SKM-1 (cell line): ENCODE data around the gene CORO1C.
A peak's percentile ranks its signal among the peaks of the same experiment; 100 is the strongest.

ENCODE experiments used
- DNase-seq: peaks from one replicate; lab custom pipeline; 2025; ENCODE audit not compliant: unreplicated experiment; lab: John Stamatoyannopoulos, UW

Gene CORO1C

DNA sequence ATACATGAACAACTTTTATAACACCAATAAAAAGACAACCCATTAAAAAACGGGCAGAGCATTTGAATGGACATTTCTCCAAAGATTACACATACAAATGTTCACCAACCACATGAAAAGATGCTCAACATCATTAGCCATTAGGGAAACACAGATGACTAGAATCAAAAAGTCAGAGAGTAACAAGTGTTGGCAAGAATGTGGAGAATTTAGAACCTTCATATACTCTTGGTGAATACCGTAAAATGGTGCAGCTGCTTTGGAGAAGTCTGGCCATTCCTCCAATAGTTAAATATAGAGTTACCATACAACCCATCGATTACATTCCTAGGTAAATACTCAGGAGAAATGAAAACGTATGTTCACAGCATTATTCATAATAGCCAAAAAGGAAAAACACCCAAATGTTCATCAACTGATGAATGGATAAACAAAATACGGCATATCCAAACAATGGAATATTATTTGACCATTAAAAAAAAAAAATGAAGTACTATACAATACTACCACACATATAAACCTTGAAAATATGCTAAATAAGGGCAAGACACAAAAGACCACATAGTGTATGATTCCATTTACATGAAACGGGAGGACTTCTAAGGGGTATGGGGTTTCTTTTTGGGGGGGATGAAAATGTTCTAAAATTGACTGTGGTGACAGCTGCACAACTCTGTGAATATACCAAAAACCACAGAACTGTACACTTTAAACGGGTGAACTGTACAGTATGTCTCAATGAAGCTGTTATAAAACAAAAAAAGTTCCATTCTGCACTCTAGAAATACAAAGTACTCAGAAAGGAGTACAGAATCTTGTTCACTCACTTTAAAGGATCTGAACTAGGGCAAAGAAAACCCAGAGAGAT is 3.2 kb downstream of the CORO1C start:
- no peak for DNase-seq

DNA sequence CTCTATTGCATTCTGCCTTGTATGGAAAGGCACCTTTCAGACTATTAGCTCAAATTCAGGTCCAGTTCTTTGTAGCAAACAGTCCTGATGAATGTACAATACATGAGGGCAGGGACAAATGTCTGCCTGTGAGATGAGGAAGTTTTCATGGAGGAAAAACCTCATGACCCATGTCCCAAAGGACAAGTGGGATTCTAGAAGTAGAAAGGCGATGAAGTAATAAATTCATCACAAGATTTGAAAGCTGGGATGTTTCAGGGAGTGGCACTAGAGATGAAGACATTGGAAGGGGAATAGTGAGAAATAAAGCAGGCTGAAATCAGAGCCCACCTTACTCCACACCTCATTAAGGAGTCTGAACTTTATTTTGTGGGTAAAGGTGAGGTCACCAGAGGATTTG is 4.2 kb downstream of the CORO1C start:
- no peak for DNase-seq

DNA sequence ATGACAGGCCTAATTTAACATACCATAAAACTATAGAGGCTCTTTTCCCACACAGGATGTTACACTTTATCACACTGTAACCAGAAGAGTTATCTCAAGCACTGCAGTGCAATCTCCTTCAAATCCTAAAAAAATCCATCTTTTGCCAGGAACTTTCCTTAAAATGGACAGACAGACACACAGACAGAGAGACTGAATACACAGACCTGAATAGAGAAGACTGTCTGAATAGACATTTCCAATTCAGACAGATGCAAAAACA is 6.5 kb downstream of the CORO1C start:
- DNase-seq = no peak

DNA sequence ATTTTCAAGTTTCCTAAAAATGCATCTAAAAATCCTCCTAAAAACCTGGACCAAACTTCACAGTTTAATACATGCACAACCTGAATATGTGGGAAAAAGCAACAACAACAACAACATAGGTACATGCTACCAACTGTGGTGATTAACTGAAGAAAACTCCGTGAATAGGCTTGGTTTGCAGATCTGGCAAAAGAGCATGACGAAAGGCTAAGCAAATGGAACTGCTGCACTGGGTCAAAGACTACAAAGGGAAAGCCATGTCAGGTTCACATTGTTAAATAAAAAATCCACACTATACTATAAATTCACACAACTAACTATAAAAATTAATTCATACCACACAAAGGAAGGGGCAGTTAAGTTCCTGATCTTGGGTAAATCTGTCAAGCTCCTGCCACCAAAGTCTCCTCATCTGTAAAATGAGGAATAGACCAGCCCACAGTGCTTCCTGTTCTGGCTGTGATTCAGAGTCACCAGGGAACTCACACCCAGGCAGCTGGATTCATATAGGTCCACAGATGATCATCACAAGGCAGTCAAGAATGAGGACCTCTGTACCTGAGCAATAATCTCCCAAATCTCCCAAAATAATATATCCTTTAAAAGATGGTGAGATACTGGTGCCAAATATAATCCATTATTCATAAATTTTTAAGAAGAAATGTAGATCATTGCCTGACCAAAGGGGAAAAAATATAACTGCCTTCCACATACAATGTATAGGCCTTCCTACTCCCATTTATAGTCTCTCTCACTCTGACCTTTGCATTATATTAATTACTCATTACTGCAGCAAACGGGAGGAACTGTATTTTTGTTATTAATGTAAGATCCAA is 7.0 kb downstream of the CORO1C start:
- DNase-seq = peak; percentile 23

DNA sequence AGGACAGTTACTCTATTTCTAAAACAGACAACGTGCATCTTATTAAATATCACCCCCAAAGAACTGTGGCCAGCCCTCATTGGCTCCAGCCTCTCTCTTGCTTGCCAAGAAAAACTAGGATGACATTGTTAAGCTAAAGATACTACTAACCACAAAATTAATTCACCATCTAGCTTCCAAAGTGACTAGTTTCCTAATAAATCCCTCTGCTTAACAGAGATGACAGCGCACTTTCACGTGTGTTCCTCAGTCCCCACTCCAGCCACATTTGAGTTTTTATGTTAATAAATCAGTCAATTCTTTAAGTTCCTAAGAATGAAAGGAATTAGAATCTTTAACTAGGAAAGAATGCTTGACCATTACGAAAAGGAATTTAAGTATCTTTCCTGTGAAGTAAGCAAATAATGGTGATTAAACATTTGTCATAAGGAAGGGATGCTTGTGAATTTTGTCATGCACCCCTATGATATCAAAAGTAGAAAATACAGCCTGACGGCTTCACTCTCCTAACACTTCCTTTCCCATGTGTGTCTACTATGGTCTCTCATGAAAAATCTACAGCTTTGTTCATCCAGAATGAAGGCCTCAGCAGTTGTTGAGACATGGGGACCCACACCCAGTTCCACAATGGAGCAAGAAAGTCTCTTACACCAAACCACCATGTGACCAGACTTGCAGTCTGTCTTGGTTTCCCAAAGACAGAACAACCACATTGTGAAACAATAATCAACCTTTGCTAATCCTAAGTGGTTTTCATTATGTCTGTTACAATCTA is 8.1 kb downstream of the CORO1C start:
- DNase-seq = peak; percentile 23

DNA sequence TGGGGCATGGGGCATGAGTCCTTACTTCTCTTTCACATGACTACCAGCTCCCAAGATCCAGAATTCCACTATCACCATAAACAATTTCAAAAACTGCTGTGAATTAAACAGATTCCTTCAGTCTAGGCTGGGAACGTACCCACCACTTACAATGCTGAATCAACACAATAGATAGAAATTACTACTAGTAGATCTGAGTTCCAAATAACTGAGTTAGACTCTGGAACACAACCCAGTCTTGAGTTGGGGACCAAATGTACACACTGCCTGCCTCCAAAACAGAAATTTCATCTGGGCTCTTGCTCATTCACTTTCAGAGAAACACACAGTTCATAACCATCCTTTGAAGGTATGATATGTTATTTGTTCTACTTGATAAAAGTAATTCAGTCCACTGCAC is 8.9 kb downstream of the CORO1C start:
- no peak for DNase-seq

DNA sequence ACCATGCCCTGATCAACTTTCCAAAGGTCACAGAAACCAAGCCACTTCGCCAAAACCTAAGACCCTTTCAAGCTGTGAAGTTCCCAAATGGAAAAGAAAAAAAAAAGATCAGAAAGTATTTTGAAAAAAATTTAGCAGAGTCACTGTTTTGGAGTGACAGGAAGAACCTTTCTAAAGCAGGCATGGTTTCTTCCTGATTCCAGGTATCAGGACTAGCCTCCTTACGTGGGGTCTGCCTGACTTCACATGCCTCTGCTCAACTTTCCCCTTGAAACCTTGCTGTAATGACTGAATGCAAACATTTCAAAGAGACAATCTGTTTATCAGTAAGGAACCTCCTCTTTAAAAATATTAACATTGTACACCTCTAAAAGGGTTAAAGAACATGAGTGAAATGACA is 9.5 kb downstream of the CORO1C start:
- no peak for DNase-seq

DNA sequence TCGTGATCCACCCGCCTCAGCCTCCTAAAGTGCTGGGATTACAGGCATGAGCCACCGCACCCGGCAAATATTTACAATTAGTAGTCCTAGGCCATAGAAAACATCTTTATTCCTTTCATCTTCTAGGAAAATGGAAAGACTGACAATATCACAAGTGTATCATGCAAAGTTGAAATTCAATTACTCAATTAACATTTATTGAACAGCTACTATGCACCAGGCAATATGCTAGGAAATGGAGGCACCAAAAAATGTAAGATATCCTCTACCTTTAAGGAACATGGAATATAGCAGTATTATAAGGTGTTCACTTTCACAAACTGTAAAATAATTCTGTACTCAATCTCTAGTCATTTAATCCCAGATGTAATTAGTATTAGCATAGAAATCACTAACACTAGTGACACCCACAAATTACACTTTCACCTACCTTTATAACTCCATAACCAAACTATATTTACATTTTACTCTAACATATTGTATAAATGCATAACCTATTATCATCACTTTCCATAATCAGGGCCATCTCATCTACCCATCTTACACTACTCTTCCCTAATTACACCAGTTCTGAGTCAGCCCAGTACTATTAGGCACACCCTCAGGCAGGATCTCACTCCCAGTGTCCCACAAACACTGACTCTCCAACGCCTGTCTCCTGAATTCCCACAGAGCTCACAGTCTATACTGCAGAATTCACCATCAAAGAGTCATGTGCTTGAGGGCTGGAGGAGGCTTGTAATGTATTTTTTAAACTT is 10.4 kb downstream of the CORO1C start:
- DNase-seq = no peak

DNA sequence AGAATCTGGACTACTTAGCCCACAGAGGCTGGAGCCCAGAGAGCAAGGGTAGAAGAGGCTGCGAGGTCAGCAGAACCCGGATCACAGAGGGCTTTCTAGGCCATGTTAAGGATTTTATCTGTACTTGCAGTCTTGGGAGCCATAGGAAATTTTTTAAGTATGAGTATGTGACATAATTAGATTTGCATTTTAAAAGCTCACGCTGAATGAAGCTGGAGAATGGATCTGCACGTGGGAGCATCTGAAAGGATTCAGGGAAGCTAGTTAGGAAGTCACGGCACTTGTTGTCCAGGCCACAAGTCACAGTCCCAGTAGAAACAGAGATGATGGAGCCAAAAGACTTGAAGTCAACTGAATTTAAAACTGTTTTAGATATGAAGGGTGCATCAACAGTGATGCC is 14.1 kb downstream of the CORO1C start:
- no peak for DNase-seq

DNA sequence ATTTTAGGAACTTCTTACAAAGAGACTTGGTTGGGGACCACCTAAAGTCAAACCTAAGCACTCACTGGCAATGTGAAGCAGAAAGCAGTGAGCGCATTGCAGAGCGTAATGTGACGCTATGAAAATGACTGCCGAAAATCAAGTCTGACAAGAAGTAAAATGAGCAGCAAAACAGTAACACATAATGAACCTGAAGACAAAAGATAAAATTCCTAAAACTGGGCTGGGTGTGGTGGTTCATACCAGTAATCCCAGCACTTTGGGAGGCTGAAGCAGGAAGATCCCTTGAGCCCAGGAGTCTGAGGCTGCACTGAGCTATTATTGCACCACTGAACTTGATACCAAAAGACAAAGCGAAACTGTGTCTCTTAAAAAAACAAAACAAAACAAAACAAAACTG is 16.5 kb downstream of the CORO1C start:
- DNase-seq = no peak

DNA sequence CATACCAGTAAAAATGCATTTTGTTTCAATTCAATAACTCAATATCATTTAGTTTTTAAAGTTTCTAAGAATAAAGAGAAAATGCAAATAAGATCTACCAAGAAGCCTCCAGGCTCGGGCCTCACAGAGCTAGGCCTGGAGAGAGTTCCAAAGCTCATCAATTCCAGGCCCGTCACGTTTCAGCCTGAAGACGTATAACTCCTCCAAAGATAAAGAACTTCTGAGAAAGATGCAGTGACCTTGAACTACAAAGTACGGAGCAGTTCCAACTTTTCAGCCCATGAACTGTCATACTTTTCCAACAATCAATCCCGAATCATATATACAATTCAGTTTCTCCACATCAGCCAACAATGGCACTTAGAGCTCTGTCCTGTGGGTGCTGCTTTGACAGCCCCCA is 17.8 kb downstream of the CORO1C start:
- DNase-seq = no peak

DNA sequence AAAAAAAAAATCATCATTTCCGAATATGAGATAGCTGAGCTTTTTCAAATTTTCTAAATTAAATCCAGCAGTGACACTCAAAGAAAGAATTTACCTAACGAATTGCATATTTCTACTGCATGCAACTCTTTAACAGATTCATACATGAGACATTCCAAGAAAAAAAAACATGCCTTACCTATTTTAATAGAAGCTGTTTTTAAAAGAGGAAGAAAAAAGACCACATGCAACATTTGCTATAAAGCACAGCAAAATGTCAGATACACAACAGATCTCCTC is 18.5 kb downstream of the CORO1C start:
- DNase-seq = no peak

DNA sequence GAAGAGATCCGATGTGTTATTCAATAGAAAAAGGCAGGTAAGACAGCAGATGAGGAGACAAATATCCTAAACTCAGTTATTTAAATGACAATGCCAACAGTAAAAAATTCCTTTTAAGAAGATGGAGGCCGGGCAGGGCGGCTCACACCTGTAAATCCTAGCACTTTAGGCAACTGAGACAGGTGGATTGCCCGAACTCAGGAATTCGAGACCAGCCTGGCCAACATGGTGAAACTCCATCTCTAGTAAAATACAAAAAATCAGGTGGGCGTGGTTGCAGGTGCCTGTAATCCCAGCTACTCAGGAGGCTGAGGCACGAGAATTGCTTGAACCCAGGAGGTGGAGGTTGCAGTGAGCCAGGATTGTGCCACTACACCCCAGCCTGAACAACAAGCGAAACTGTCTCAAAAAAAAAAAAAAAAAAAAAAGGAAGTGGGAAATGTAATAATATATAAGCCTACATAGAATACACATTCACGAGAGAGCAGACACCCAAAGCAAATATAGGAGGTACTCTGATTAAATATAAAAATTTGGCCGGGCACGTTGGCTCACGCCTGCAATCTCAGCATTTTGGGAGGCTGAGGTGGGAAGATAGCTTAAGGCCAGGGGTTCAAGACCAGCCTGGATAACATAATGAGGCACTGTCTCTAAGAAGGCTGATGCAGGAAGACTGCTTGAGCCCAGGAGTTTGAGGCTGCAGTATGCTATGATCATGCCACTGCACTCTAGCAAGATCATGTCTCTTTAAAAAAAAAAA is 19.0 kb downstream of the CORO1C start:
- DNase-seq = no peak

DNA sequence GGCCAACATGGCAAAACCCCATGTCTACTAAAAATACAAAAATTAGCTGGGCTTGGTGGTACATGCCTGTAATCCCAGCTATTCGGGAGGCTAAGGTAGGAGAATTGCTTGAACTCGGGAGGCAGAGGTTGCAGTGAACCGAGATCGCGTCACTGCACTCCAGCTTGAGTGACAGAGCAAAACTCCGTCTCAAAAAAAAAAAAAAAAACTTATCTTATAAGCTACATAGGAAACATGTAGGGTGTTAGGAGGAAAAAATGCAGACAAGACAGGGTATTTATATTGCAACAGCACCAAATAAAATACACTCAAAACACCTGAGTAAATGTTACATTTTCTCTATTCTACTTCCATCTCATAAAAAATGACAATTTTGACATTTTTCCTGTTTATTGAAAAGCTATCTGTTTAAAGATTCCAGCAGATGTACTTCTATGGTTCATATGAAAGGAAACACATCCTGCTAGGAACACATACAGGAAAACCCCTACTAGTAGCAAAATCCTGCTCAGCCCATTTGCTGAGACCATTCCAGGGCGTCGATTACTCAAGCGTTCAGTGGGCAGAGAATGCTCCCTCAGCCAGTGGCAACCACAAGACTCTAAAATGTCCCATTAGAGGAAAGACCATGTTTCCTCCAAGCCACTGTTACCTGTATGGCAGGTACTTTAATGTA is 19.7 kb downstream of the CORO1C start:
- no peak for DNase-seq

DNA sequence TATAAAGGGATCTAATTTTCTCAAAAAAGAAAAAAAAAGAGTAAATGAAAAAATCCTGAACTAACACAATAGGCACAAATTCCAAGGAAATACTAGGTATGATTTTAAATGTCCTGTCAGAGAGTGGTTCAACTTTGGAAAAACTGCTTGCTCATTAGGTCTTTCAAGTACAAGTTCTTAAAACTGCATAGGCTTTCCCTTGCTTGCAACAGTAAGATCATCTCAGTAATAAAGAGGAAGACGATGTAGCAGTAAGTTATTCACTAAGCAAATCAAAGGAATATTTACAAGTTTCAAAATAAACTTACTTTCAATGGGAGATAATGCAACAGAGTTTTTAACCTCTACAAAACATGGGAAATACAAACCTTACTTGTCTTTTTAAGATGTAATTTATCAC is 21.6 kb downstream of the CORO1C start:
- DNase-seq = no peak

DNA sequence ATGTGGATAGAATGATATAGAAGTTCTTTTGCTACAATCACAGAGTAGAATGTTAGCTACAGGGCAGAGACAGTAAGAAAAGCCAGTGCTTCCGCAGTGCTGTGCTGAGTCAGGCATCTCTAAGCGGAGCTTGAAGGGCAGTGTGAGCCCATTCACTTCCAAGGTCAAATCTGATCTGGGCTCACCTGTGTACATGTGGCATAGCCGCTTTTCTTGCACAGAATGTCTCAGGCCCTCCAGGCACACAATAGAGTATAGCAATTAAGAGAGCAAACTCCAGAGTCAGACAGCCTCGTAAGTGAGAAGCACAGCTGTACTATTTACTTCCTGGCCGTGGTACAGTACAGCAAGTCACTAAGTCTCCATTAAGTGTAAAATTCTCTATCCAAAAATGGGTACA is 26.8 kb downstream of the CORO1C start:
- no peak for DNase-seq

DNA sequence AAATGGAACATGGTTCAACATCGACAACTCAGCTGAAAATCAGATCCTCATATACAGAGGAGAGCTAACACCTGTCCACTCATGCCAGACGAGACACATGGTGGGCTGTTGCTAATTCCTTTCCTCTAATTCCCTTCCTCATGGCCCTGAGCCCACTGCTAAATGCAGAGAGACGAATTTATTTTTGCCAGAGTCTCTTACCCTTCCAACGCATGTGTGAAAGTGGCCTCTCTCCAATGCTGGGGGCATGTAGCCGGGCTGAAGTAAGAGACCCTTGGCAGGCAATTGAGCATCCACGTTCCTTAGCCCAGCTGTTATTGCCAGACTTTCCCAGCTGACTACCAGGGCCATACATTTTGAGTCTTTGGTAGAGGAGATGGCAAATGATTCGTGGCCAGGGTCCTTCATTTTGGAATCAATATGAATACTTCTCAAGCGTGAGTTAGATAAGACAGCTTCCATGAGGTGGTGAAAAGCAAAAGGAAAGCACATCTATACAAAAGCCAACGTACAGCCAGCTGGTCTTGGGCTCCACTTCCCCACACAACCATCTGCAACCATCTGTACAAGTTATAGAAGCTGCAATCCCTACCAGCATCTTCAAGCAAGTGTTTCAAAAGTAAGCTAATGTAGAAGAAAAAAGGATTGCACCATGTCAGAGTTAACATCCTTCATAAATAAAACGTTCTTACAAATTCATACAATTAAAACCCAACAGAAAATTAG is 28.6 kb downstream of the CORO1C start:
- no peak for DNase-seq

DNA sequence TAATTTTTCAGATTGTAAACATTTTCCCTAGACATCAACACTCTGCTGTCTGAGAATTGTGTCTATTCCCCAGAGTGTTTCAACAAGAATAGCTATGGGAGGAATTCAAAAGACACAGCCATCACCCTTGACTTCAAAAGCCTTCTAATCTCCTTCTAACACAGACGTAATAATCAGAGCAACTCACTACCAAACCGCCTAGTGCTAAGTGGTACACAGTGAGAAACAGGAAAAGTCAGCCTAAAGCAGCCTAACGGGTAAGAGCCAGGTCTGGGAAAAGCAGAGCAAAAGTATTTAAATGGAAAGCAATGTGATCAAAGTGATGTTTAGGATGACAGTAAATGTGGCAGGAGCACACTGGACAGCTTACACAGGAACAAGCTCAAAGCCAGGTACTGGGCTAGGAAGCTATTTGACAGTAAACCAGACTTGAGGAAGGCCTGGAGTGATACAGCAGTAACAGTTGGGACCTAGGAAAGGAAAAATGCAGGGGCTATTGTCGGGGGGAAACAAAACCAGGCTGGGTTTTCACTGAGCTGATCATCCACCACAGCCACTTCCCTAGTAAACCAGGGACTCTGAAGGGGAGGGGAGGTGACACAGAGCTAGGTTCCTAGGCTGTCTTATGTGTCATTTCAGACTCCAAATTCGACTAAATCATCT is 29.4 kb downstream of the CORO1C start:
- DNase-seq = no peak
